ENCODE measurements around the gene HOPX.
"Not testable (repeated sequence)": the region's sequence is repeated elsewhere in the genome, so short reads cannot be mapped to it uniquely, and the experiment has no call there.

HOPX gene

GRCh38 chr4:56681158-56681852 lies at the start of gene HOPX:
Gene HOPX, minus strand, starts transcription at chr4:56681296. Its CDS starts 23,480 bp downstream, at chr4:56657816.
- DNase-seq, result no peak

DNA sequence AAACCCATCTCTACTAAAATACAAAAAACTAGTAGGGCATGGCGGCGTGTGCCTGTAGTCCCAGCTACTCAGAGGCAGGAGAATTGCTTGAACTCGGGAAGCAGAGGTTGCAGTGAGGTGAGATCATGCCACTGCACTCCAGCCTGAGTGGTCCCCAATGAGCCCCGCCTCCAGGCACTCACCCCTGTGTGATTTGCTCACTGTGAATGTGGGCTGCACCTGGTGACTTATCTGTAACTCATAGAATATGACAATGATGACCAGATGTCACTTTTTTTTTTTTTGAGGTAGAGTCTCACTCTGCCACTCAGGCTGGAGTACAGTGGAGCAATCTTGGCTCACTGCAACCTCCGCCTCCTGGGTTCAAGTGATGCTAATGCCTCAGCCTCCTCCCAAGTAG lies 49.0 kb upstream of the HOPX start:
- DNase-seq, result no peak

DNA sequence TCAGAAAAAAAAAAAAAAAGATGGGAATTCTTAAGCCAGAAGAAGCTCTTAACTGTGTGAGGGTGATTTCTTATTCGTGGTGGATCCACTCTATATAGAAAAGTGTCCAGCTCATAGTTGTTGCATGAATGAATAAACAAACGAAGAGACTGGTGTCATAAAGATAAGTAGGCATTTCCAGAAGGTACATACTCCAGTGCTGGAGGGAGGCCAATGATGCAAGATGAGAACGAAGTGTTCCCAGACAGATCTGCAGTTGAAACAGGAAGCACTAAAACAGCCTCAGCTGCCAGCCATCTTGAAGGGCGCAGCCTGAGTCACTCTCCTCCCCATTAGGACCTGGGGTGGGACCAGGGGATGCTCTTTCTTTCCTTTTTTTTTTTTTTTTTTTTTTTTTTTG lies 47.4 kb upstream of the HOPX start:
- no peak for DNase-seq

GRCh38 chr4:56727150-56727549 lies 46.1 kb upstream of the HOPX start:
- no peak for DNase-seq

- DNase-seq, result not testable (repeated sequence)
Measured at GRCh38 chr4:56726593-56726992, 45.5 kb upstream of the HOPX start.

DNA sequence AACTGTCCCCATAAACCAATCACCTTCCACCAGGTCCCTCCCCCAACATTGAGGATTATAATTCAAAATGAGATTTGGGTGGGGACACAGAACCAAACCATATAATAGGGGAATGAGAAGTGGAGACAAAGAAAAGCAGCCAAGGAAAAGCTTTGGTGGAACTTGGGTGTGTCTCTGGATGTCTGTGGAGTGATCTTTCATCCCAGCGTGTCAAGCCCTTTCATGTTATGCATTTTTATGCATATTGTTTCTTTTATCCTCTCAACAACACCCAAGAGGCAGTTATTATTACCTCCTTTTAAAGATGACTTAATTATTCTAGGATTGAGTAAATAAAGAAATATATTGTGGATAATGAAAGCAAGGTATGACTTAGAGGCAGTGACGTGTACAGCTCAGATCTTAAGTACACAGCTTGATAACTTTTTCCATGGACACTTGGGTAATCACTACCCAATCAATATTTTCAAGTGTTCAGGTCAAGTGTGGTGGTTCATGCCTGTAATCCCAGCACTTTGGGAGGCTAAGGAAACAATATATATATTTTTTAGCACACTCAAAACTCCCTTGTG lies 42.6 kb upstream of the HOPX start:
- no peak for DNase-seq

- no peak for DNase-seq
Measured at GRCh38 chr4:56723201-56723605, 42.1 kb upstream of the HOPX start.

GRCh38 chr4:56708146-56708545 lies 27.1 kb upstream of the HOPX start:
- DNase-seq, result no peak

DNA sequence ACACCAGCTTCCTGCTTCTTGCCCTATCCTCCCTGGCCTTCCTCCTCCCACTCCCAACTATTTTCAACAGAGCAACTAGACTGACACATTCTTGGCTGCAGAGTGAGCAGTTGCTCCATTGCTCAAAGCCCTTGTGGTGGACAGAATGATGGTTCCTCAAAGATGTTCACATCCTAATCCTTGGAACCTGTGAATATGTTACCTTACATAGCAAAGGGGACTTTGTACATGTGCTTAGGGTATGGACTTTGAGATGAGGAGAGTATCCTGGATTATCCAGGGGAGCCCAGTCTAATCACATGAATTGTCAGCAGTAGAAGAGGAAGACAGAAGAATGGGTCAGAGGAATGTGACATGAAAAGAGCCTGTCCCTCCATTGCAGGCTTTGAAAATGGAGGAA lies 24.9 kb upstream of the HOPX start:
- no peak for DNase-seq

- DNase-seq, result no peak
Measured at GRCh38 chr4:56705334-56705733, 24.2 kb upstream of the HOPX start.

DNA sequence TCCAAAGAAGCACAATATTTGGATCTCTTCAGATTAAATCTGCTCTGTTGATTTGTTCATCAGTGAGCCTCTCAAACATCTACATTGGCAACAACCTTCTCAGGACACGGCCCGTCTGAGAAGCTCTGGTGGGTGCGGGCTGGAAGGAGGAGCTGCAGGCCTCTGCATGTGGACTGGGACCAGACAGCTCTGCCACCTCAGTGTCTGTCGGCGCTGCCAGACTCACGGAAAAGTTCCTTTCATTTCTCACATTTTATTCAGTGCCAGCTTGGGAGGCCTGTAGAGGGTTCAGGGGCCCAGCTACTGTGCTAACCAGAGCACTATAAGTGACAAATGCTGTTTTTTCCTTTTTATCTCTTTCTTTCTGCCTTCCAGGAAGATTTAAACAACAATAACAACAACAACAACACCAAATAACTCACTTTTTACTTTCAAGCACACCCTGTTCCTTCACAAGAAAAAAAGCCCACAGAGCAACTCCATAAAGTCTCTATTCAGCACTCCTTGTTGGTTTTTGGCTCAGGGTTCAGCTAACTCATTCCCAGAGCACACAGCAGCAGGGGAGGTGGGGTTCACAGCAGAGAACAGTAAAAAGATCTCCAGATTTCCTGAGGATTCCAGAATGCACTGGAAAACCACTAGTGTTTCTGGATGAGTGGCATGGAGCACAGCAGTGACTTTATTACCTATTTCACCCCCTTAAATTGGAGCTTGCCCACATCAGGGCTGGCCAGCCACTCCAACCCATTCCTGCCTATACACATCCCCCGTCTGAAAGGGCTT lies 23.2 kb upstream of the HOPX start:
- no peak for DNase-seq

DNA sequence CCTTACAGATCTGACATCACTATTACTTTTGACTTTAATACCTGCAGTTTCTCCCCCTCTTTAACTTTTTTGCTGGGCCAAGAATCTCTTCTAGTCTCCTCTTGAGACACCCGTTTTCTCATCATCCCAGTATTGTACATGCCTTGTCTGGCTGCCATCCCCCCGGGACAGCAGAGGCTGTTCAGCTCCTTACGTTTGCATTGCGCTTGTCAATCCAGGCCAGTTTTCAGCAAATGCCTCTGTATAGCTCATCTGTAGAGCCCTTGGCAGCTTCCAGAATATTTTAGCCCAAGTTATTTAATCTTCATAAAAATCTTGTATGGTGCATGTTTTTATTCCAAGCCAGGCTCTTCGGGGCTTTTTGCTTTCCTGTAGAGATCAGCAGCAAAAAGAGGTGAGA lies 22.3 kb upstream of the HOPX start:
- no peak for DNase-seq

DNA sequence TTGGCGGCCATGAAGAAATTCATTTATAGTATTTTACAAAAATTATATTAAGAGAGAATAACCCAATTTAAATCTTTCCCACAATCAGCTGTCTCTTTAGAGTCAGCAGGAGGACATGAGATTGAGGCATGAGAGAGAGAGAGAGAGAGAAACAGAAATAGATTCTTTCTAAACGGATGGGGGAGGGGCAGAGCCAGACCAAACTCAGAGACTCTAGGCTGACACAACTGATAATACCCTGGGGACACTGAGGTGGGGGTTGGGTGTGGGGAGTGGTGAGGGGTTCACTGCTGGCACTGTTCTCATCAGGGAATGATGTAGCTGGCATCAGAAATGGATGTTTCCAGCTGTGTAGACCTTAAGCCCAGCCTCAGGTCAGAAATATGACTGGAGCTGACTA lies 20.5 kb upstream of the HOPX start:
- DNase-seq, result no peak

DNA sequence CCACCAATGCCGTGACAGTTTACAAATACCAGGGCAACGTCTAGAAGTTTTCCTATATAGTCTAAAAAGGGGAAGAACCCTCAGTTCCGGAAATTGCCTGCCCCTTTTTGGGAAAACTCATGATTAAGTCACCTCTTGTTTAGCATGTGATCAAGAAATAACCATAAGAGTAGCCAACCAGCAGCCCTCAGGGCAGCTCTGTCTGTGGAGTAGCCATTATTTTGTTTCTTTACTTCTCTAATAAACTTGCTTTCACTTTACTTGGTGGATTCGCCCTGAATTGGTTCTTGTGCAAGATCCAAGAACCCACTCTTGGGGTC lies 20.0 kb upstream of the HOPX start:
- DNase-seq, result no peak

DNA sequence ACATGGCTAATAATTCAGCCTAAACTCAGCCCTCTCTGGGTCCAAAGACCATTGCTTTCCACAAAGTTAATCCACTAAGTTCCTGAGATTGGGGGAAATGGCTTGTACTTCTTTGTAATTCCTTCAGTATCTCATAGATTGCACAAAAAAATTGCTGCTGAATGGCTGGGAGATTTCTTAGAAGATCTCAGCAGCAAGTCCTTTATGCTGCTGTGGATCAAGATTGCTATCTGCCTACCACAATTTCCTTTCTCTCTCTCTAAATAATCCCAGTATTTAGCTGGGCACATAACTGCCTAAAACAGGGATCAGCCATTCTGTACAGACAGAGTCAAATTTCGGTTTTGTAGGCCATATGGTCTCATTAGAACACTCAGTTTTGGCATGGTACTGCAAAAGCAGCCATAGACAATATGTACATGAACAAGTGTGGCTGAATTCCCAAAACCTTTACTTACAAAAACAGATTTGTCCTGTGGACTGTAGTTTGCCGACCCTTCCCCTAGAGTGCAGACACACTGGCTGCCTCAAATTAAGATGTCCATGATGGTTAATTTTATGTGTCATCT lies 18.5 kb upstream of the HOPX start:
- no peak for DNase-seq

GRCh38 chr4:56698329-56698728 lies 17.2 kb upstream of the HOPX start:
- DNase-seq, result no peak

GRCh38 chr4:56696056-56696455 lies 15.0 kb upstream of the HOPX start:
- no peak for DNase-seq

DNA sequence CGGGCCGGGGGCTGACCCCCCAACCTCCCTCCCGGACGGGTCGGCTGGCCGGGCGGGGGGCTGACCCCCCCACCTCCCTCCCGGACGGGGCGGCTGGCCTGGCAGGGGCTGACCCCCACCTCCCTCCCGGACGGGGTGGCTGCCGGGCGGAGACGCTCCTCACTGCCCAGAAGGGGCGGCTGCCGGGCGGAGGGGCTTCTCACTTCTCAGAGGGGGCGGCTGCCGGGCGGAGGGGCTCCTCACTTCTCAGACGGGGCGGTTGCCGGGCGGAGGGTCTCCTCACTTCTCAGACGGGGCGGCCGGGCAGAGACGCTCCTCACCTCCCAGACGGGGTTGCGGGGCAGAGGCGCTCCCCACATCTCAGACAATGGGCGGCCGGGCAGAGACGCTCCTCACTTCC lies 12.4 kb upstream of the HOPX start:
- not testable (repeated sequence) for DNase-seq

- DNase-seq, result no peak
Measured at GRCh38 chr4:56692576-56692975, 11.5 kb upstream of the HOPX start.

GRCh38 chr4:56691425-56691824 lies 10.3 kb upstream of the HOPX start:
- no peak for DNase-seq

DNA sequence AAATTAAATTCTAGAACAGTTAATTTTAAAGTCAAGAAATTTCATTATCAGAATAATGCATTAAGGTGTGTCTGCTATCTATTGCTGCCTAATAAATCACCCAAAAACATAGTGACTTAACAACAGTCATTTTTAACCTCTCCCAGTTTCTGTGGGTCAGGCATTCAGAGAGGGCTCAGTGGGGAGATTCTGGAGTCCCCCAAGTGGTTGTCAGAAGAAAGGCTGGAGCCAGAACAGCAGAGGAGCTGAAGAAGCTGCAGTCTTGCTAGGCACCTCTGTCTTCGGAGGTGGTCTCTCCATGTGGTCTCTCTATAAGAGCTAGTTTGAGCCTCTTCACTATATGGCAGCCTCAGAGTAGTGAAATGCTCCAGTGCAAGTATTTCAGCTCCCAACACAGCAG lies 9.3 kb upstream of the HOPX start:
- DNase-seq, result no peak

GRCh38 chr4:56689201-56689969 lies 8.3 kb upstream of the HOPX start:
- DNase-seq, result no peak

GRCh38 chr4:56688094-56688647 lies 7.1 kb upstream of the HOPX start:
- no peak for DNase-seq
